Measurements from ENCODE around the gene WIZ.
"Not testable (repeated sequence)": the region's sequence is repeated elsewhere in the genome, so short reads cannot be mapped to it uniquely, and the experiment has no call there.

GRCh38 chr19:15480996-15481395, 31.2 kb upstream of the WIZ start:
- TF ChIP-seq ETS1 (IDR thresholded peaks at IDR 0.05); CREB1 (CRISPR knock-in tag; IDR thresholded peaks at IDR 0.05; ENCODE audit: low read depth); POLR2AphosphoS5 (IDR thresholded peaks at IDR 0.05; ENCODE audit: low read depth); CTCF (conservative IDR thresholded peaks at IDR 0.05; ENCODE audit: low read depth in 2 of 2): not testable (repeated sequence)
